Memory B cell (primary cell): ENCODE measurements around the gene MT1A.

ENCODE experiments used
- ATAC-seq: fragments of 150-1000 bp; cut with Tn5 transposase; 2 replicates; pipeline ENCODE4 v1.10.0; 2021; ENCODE audit warnings: low read depth, mild to moderate bottlenecking, moderate library complexity
- DNase-seq, 2 donors: peaks; one replicate each; pipeline ENCODE4 v3.0.0; 2022; ENCODE audit warnings: low spot score in 2 of 2
- H3K27ac Mint-ChIP-seq: one replicate; pipeline ENCODE4 v1.8.0; 2022; ENCODE audit warnings: mild to moderate bottlenecking, moderate library complexity, mixed read lengths
- H3K27me3 Mint-ChIP-seq: one replicate; pipeline ENCODE4 v1.8.0; 2022; ENCODE audit warnings: mixed read lengths
- H3K36me3 Mint-ChIP-seq: one replicate; pipeline ENCODE4 v1.8.0; 2022; ENCODE audit warnings: mild to moderate bottlenecking, mixed read lengths
- H3K4me1 Mint-ChIP-seq: one replicate; pipeline ENCODE4 v1.8.0; 2022; ENCODE audit warnings: mixed read lengths
- H3K4me3 Mint-ChIP-seq: one replicate; pipeline ENCODE4 v1.8.0; 2022; ENCODE audit warnings: mild to moderate bottlenecking, moderate library complexity, mixed read lengths
- H3K9me3 Mint-ChIP-seq: one replicate; pipeline ENCODE4 v1.8.0; 2022; ENCODE audit warnings: mixed read lengths

MT1A gene

GRCh38 chr16:56637814-56638750 lies at the start of gene MT1A:
TSS of gene MT1A (plus strand) at chr16:56638666. CDS start at chr16:56638739, 73 bp downstream.
- H3K27me3 Mint-ChIP-seq: peaks cover 30% of the 10 kb centered on the region
- peaks cover 20% of the 10 kb centered on the region for H3K4me1 Mint-ChIP-seq
- peak within 1 kb of the TSS; percentile 43 for H3K4me3 Mint-ChIP-seq
- ATAC-seq (peak; percentile 31), DNase-seq (no peak)
- no peaks in the 10 kb centered on the region for H3K9me3 Mint-ChIP-seq
- no peak within 1 kb of the TSS for H3K27ac Mint-ChIP-seq
- H3K36me3 Mint-ChIP-seq: no peaks in the 10 kb centered on the region

GRCh38 chr16:56588781-56589140 lies 49.7 kb upstream of the MT1A start:
- Mint-ChIP-seq H3K4me3 (peak overlapping the region; percentile 59), H3K27ac (no peak overlapping the region), H3K36me3 (no peaks in the 10 kb centered on the region), H3K9me3 (no peaks in the 10 kb centered on the region), H3K4me1 (peaks cover 6% of the 10 kb centered on the region), H3K27me3 (peaks cover 33% of the 10 kb centered on the region)
- ATAC-seq (no peak), DNase-seq (no peak)

DNA sequence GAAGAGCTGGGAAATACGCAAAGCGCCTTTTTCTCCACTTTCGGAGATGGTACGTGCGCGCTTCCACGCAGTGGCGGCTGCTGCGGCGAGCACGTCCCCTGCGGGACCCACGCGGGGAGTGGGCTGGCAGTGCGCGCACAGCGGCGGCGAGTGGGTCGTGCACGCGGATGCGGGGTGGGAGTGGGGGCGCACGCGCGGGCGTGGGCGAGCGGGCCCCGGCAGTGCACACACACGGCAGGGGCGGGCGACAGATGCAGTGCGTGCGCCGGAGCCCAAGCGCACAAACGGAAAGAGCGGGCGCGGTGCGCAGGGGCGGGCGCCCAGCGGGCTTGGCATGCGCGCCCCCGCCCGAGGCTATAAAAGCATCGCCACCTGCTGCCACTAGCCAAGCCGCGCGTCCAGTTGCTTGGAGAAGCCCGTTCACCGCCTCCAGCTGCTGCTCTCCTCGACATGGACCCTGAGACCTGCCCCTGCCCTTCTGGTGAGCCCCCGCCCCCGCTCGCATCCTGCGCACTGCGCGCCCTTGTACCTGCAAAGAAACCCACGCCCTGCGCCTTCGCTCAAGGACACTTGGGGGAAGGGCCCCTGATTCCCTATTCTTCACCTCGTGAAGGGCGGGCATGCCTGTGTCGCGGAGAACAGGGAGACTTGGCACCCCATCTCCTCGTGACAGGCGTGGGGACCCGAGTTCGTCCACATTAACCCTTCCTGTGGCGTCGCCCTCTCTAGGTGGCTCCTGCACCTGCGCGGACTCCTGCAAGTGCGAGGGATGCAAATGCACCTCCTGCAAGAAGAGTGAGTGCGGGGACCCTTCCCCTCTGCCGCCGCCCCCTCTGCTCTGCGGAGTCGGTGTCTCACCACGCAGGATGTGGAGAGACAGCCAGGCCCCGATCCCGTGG lies 49.1 kb upstream of the MT1A start, which contains the start of gene MT3:
Gene MT3, plus strand, starts transcription at position 388 of the 899 bp plus-strand sequence. Its CDS starts 63 bp downstream, at position 451.
- H3K9me3 Mint-ChIP-seq: peaks cover 2% of the 10 kb centered on the region
- peaks cover 6% of the 10 kb centered on the region for H3K4me1 Mint-ChIP-seq
- DNase-seq (no peak), ATAC-seq (peak; percentile 31)
- no peaks in the 10 kb centered on the region for H3K36me3 Mint-ChIP-seq
- peak within 1 kb of the TSS; percentile 59 for H3K4me3 Mint-ChIP-seq
- peaks cover 30% of the 10 kb centered on the region for H3K27me3 Mint-ChIP-seq
- H3K27ac Mint-ChIP-seq: no peak within 1 kb of the TSS

GRCh38 chr16:56591377-56592060 lies 46.9 kb upstream of the MT1A start:
- DNase-seq (no peak), ATAC-seq (no peak)
- H3K27me3 Mint-ChIP-seq: peaks cover 27% of the 10 kb centered on the region
- H3K4me1 Mint-ChIP-seq: peaks cover 6% of the 10 kb centered on the region
- H3K4me3 Mint-ChIP-seq: no peak overlapping the region
- H3K27ac Mint-ChIP-seq: no peak overlapping the region
- peaks cover 2% of the 10 kb centered on the region for H3K9me3 Mint-ChIP-seq
- no peaks in the 10 kb centered on the region for H3K36me3 Mint-ChIP-seq

GRCh38 chr16:56593573-56594291 lies 44.7 kb upstream of the MT1A start:
- Mint-ChIP-seq H3K4me1 (peaks cover 5% of the 10 kb centered on the region), H3K36me3 (no peaks in the 10 kb centered on the region), H3K4me3 (no peak overlapping the region), H3K9me3 (peaks cover 9% of the 10 kb centered on the region), H3K27me3 (peaks cover 22% of the 10 kb centered on the region), H3K27ac (no peak overlapping the region)
- ATAC-seq (no peak), DNase-seq (no peak)

DNA sequence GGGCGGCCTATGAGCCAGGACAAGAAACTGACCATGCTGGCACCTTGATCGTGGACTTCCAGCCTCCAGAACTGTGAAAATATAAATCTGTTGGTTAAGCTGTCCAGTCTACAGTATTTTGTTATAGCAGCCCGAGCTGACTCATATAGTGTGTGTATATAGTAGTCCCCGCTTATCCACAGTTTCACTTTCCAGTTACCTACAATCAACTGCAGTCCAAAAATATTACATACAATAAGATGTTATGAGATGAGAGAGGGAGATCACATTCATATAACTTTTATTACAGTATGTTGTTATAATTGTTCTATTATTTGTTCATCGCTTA lies 44.2 kb upstream of the MT1A start:
- Mint-ChIP-seq H3K36me3 (no peaks in the 10 kb centered on the region), H3K9me3 (peaks cover 9% of the 10 kb centered on the region), H3K27ac (no peak overlapping the region), H3K4me1 (peaks cover 3% of the 10 kb centered on the region), H3K4me3 (no peak overlapping the region), H3K27me3 (peaks cover 19% of the 10 kb centered on the region)
- ATAC-seq: no peak
- DNase-seq: no peak

- H3K9me3 Mint-ChIP-seq: peaks cover 7% of the 10 kb centered on the region
- H3K4me1 Mint-ChIP-seq: peaks cover 4% of the 10 kb centered on the region
- no peak overlapping the region for H3K4me3 Mint-ChIP-seq
- no peak overlapping the region for H3K27ac Mint-ChIP-seq
- H3K36me3 Mint-ChIP-seq: no peaks in the 10 kb centered on the region
- ATAC-seq (peak; percentile 77), DNase-seq (peak in 1 of 2 donors; percentile 43)
- peaks cover 10% of the 10 kb centered on the region for H3K27me3 Mint-ChIP-seq
Observed at GRCh38 chr16:56600398-56600999, 38.0 kb upstream of the MT1A start.

DNA sequence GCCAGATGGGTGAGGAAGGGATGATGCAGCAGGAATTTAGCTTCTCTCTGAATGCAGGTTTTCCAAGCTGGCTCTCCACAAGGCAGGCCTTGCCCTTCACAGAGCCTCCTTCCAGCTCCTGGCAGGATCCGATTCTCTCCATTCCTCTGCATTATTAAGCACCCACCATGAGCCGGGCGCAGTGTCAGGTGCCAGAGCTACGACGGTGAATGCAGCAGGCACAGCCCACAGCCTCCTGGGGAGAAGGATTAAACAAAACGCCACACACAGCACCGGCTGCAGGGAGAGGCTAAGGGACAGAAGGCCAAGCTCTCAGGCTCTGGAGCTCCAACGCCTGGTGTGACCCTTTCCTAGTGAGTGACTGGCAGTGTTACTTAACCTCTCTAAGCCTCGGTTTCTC lies 37.1 kb upstream of the MT1A start:
- no peak for ATAC-seq
- H3K4me3 Mint-ChIP-seq: no peak overlapping the region
- no peak for DNase-seq
- peaks cover 10% of the 10 kb centered on the region for H3K27me3 Mint-ChIP-seq
- H3K36me3 Mint-ChIP-seq: no peaks in the 10 kb centered on the region
- peaks cover 4% of the 10 kb centered on the region for H3K4me1 Mint-ChIP-seq
- no peak overlapping the region for H3K27ac Mint-ChIP-seq
- peaks cover 7% of the 10 kb centered on the region for H3K9me3 Mint-ChIP-seq

DNA sequence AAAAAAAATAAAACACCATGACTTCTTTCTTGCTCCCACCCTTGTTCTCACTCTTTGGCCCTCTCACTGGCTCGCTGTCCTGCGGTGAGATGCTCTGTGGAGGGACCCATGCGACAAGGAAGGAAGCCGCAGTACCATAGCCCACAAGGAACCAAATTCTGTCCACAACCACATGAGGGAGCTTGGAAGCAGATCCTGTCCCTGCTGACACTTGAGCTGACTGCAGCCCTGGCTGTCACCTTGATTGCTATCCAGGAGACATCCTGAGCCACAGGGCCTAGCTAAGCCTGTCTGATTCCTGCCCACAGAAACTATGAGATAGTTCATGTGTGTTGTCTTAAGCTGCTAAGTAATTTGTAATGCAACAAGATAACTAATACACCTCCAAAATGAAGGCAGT lies 34.9 kb upstream of the MT1A start:
- ATAC-seq (no peak), DNase-seq (no peak)
- peaks cover 10% of the 10 kb centered on the region for H3K4me1 Mint-ChIP-seq
- H3K4me3 Mint-ChIP-seq: no peak overlapping the region
- H3K27me3 Mint-ChIP-seq: peaks cover 10% of the 10 kb centered on the region
- no peak overlapping the region for H3K27ac Mint-ChIP-seq
- no peaks in the 10 kb centered on the region for H3K36me3 Mint-ChIP-seq
- no peaks in the 10 kb centered on the region for H3K9me3 Mint-ChIP-seq

- H3K4me3 Mint-ChIP-seq: no peak overlapping the region
- no peak overlapping the region for H3K27ac Mint-ChIP-seq
- peaks cover 10% of the 10 kb centered on the region for H3K27me3 Mint-ChIP-seq
- ATAC-seq (no peak), DNase-seq (no peak)
- no peaks in the 10 kb centered on the region for H3K9me3 Mint-ChIP-seq
- H3K4me1 Mint-ChIP-seq: peaks cover 17% of the 10 kb centered on the region
- H3K36me3 Mint-ChIP-seq: no peaks in the 10 kb centered on the region
Observed at GRCh38 chr16:56604966-56605365, 33.5 kb upstream of the MT1A start.

DNA sequence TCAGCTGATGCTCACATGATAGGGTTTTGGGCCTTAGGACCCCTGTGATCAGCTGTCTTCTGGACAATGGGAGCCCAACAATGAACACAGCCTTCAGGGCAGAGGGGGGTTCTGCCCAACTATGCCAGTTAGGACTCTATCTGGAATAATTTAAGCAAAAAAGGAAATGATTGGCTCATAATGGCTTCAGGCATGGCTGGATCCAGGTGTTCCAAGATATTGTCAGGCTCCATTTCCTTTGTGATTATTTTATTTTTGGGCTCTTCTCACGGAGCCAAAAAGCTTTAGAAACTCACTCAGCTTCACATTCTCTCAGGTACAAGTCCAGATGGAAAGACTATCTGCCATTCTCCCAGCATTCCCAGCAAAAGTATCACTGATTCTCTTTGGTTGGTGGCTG lies 33.0 kb upstream of the MT1A start:
- H3K4me1 Mint-ChIP-seq: peaks cover 18% of the 10 kb centered on the region
- H3K4me3 Mint-ChIP-seq: no peak overlapping the region
- ATAC-seq (no peak), DNase-seq (no peak)
- no peaks in the 10 kb centered on the region for H3K9me3 Mint-ChIP-seq
- no peak overlapping the region for H3K27ac Mint-ChIP-seq
- H3K27me3 Mint-ChIP-seq: peaks cover 7% of the 10 kb centered on the region
- no peaks in the 10 kb centered on the region for H3K36me3 Mint-ChIP-seq

- Mint-ChIP-seq H3K4me3 (no peak overlapping the region), H3K27me3 (peaks cover 3% of the 10 kb centered on the region), H3K9me3 (no peaks in the 10 kb centered on the region), H3K27ac (no peak overlapping the region), H3K36me3 (no peaks in the 10 kb centered on the region), H3K4me1 (peaks cover 22% of the 10 kb centered on the region)
- ATAC-seq (no peak), DNase-seq (no peak)
Observed at GRCh38 chr16:56606071-56606475, 32.4 kb upstream of the MT1A start.
